DND-41 (cell line): ENCODE data around the gene ALDH1A1.

Source experiments
- ATAC-seq: fragments of 200-7000 bp; cut with Tn5 transposase; 3 replicates; pipeline ENCODE4 v1.9.1; 2021; ENCODE audit warnings: low read depth; ENCODE audit not compliant: insufficient read depth
- DNase-seq: peaks from one replicate; pipeline ENCODE4 v3.0.0-alpha.2; 2020
- H2AFZ ChIP-seq: 2 replicates; pipeline ENCODE4 v1.6.0; 2012; ENCODE audit warnings: low read depth, low read length
- H3K27ac ChIP-seq: 2 replicates; pipeline ENCODE4 v1.5.1; 2012; ENCODE audit warnings: low read length, inconsistent platforms
- H3K27me3 ChIP-seq: fragments of 200-600 bp; sonication (generic); 2 replicates; pipeline ENCODE4 v1.6.0; 2012; ENCODE audit warnings: low read length, mild to moderate bottlenecking, inconsistent platforms; ENCODE audit not compliant: insufficient read depth, poor library complexity
- H3K36me3 ChIP-seq: 2 replicates; pipeline ENCODE4 v1.5.1; 2012; ENCODE audit warnings: low read length, inconsistent platforms; ENCODE audit not compliant: insufficient read depth
- H3K4me1 ChIP-seq: 2 replicates; pipeline ENCODE4 v1.5.1; 2012; ENCODE audit warnings: mild to moderate bottlenecking, low read length; ENCODE audit not compliant: insufficient read depth
- H3K4me2 ChIP-seq: 2 replicates; pipeline ENCODE4 v1.6.0; 2012; ENCODE audit warnings: mild to moderate bottlenecking, moderate library complexity, low read length, inconsistent platforms; ENCODE audit not compliant: insufficient read depth
- H3K4me3 ChIP-seq, 2 experiments: fragments of 200-600 bp in 1 of 2; shearing (Covaris generic) in 1 of 2; 2 replicates each; pipeline ENCODE4 v1.5.1; 2012 to 2016; ENCODE audit warnings: inconsistent platforms in 2 of 2, low read length in 2 of 2, mild to moderate bottlenecking in 2 of 2, low read depth in 1 of 2, moderate library complexity in 1 of 2
- H3K79me2 ChIP-seq: 2 replicates; pipeline ENCODE4 v1.6.0; 2012; ENCODE audit warnings: low read length, inconsistent platforms; ENCODE audit not compliant: insufficient read depth
- H3K9ac ChIP-seq: 2 replicates; pipeline ENCODE4 v1.6.0; 2012; ENCODE audit warnings: low read depth, mild to moderate bottlenecking, inconsistent platforms, low read length, moderate library complexity
- H3K9me3 ChIP-seq: 2 replicates; pipeline ENCODE4 v1.5.1; 2012; ENCODE audit warnings: low read length, moderate library complexity, mild to moderate bottlenecking, inconsistent platforms; ENCODE audit not compliant: insufficient read depth, severe bottlenecking
- H4K20me1 ChIP-seq: 2 replicates; pipeline ENCODE4 v1.6.0; 2012; ENCODE audit warnings: low read length; ENCODE audit not compliant: insufficient read depth
- EZH2 ChIP-seq: IDR thresholded peaks from 3 replicates; pipeline ENCODE4 v1.6.1; 2012; ENCODE audit warnings: borderline replicate concordance, low read depth, mild to moderate bottlenecking, moderate library complexity, low read length, inconsistent platforms; ENCODE audit not compliant: severe bottlenecking
- TF ChIP-seq, protein P1 (sequence below): IDR thresholded peaks from 2 replicates; pipeline ENCODE4 v1.5.1; 2012; ENCODE audit warnings: borderline replicate concordance, low read length, moderate library complexity, mild to moderate bottlenecking; ENCODE audit not compliant: poor library complexity, severe bottlenecking; ENCODE audit errors: extremely low read depth

The ALDH1A1 gene

DNA sequence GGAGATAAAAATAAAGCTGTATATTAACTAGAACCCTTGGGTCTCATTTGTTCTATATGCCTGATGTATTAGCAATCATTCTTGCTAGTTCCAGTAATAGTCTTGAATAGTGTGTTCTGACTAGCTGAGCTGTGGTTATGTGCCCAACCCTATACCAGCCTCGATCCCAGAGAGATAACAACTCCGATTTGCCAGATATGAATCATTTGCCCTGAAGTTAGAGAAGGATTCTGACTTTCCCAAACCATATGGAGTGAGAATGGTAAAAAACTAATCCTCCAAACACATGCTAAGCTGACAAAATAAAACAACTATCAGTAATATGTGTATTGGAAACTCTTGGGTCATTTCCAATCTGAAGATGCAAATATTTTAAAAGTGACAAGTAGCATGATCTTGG lies 64.8 kb downstream of the ALDH1A1 start:
- no peak overlapping the region for H3K4me2 ChIP-seq
- H3K9ac ChIP-seq: no peak overlapping the region
- H2AFZ ChIP-seq: no peak overlapping the region
- ATAC-seq: no peak
- no peaks in the 10 kb centered on the region for H3K4me1 ChIP-seq
- TF ChIP-seq EZH2: no peak
- TF ChIP-seq, protein P1, sequence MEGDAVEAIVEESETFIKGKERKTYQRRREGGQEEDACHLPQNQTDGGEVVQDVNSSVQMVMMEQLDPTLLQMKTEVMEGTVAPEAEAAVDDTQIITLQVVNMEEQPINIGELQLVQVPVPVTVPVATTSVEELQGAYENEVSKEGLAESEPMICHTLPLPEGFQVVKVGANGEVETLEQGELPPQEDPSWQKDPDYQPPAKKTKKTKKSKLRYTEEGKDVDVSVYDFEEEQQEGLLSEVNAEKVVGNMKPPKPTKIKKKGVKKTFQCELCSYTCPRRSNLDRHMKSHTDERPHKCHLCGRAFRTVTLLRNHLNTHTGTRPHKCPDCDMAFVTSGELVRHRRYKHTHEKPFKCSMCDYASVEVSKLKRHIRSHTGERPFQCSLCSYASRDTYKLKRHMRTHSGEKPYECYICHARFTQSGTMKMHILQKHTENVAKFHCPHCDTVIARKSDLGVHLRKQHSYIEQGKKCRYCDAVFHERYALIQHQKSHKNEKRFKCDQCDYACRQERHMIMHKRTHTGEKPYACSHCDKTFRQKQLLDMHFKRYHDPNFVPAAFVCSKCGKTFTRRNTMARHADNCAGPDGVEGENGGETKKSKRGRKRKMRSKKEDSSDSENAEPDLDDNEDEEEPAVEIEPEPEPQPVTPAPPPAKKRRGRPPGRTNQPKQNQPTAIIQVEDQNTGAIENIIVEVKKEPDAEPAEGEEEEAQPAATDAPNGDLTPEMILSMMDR: no peak
- H3K9me3 ChIP-seq: no peaks in the 10 kb centered on the region
- H3K4me3 ChIP-seq: no peak overlapping the region
- no peak overlapping the region for H3K27ac ChIP-seq
- no peak for DNase-seq
- no peaks in the 10 kb centered on the region for H4K20me1 ChIP-seq
- peaks cover 15% of the 10 kb centered on the region for H3K27me3 ChIP-seq
- H3K36me3 ChIP-seq: no peaks in the 10 kb centered on the region
- H3K79me2 ChIP-seq: no peaks in the 10 kb centered on the region

DNA sequence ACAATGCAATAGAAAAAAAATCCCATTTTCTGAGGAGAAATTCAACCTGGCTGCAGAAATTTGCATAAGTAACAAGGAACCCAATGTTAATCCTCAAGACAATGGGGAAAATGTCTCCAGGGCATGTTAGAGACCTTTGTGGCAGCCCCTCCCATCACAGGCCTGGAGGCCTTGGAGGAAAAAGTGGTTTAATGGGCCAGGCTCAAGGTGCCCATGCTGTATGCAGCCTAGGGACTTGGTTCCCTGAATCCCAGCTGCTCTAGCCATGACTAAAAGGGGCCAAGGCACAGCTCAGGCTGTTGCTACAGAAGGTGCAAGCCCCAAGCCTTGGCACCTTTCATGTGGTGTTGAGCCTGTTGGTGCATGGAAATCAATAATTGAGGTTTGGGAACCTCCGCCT lies 66.5 kb downstream of the ALDH1A1 start:
- no peaks in the 10 kb centered on the region for H3K4me1 ChIP-seq
- no peak overlapping the region for H3K4me2 ChIP-seq
- no peak overlapping the region for H3K27ac ChIP-seq
- H3K79me2 ChIP-seq: no peaks in the 10 kb centered on the region
- no peaks in the 10 kb centered on the region for H3K9me3 ChIP-seq
- ATAC-seq (no peak), DNase-seq (no peak)
- no peak overlapping the region for H3K4me3 ChIP-seq
- H4K20me1 ChIP-seq: no peaks in the 10 kb centered on the region
- H2AFZ ChIP-seq: no peak overlapping the region
- peaks cover 12% of the 10 kb centered on the region for H3K27me3 ChIP-seq
- TF ChIP-seq, protein P1: no peak
- TF ChIP-seq EZH2: no peak
- no peaks in the 10 kb centered on the region for H3K36me3 ChIP-seq
- H3K9ac ChIP-seq: no peak overlapping the region

DNA sequence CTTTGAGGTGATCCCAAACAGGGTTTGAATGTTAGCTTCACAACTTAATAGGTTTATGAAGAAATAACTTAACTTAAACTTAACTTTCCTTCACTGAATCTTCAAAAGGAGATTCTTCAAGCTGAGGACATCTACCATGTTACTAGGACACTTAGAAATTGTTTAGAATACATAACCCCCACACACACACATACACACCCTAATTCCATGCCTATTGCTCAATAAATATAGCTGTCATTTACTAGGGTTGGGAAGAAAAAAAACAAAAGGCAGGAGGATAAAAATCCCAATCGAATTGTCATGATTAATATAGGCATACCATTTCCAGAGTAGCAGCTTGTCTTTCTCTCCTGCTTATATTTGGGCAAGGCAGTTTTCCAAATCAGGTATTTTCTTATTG lies 68.3 kb downstream of the ALDH1A1 start:
- DNase-seq: no peak
- Histone ChIP-seq H4K20me1 (no peaks in the 10 kb centered on the region), H2AFZ (no peak overlapping the region), H3K9ac (no peak overlapping the region), H3K4me1 (no peaks in the 10 kb centered on the region), H3K27ac (no peak overlapping the region), H3K4me2 (no peak overlapping the region), H3K36me3 (no peaks in the 10 kb centered on the region), H3K4me3 (no peak overlapping the region), H3K27me3 (peaks cover 4% of the 10 kb centered on the region), H3K9me3 (no peaks in the 10 kb centered on the region), H3K79me2 (no peaks in the 10 kb centered on the region)
- no peak for TF ChIP-seq EZH2
- TF ChIP-seq, protein P1: no peak
- ATAC-seq: no peak

DNA sequence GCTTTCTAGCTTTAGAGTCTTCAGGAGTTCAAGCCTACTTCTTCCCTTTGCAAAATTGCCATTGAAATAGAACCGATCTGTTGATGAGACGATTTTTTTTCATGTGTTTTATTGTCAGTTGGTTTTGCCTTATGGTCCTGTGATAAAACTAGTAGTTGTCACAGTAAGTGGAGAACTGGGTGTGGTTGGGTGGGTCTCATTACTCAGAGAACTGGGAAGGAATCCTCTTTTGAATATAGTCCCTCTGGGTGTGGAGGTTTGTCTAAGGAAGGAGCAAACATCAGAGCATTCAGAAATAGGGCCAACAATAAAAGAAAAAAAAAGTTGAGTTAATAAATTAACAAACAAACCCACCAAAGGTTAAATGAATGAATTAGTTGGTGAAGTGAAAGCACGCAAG lies 69.0 kb downstream of the ALDH1A1 start:
- no peak overlapping the region for H3K9ac ChIP-seq
- H3K27ac ChIP-seq: no peak overlapping the region
- no peaks in the 10 kb centered on the region for H3K9me3 ChIP-seq
- H3K4me2 ChIP-seq: no peak overlapping the region
- H3K4me3 ChIP-seq: no peak overlapping the region
- ATAC-seq (no peak), DNase-seq (no peak)
- H3K36me3 ChIP-seq: no peaks in the 10 kb centered on the region
- H3K79me2 ChIP-seq: no peaks in the 10 kb centered on the region
- no peak overlapping the region for H2AFZ ChIP-seq
- H3K4me1 ChIP-seq: no peaks in the 10 kb centered on the region
- H3K27me3 ChIP-seq: peaks cover 4% of the 10 kb centered on the region
- H4K20me1 ChIP-seq: no peaks in the 10 kb centered on the region
- TF ChIP-seq, protein P1: no peak
